Measurements from ENCODE around the gene PLA2G15. TPM values are rescaled to one million over a fixed set of nuclear protein-coding genes. Genes with fewer than 3 reads are reported as not detected.
A peak's percentile ranks its signal among the peaks of the same experiment; 100 is the strongest.
"Not testable (repeated sequence)": the region's sequence is repeated elsewhere in the genome, so short reads cannot be mapped to it uniquely, and the experiment has no call there.

Gene PLA2G15
- total RNA-seq, 4 donors from 2014 or later: 24.0 to 42.9 (median 31.1) TPM

DNA sequence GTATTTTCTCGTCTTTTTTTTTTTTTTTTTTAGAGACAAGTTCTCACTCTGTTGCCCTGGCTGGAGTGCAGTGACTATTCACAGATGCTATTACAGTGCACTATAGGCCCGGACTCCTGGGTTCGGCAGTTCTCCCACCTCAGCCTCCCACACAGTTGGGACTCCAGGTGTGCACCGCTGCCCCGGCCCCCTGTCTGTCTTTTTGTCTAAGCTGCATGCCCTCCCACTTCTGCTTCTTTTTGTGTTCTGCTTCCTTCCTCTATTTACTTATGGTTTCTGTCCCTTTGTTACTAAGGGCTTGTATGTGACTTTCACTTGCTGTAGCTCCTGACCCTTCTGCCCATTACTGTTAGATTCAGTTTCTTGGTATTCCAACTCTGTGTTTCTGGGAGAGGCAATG is 39.7 kb downstream of the PLA2G15 start:
- ATAC-seq (ENCODE audit: low FRiP score) (no peak), DNase-seq (ENCODE audit: low spot score) (no peak)
- TF ChIP-seq, protein P1, sequence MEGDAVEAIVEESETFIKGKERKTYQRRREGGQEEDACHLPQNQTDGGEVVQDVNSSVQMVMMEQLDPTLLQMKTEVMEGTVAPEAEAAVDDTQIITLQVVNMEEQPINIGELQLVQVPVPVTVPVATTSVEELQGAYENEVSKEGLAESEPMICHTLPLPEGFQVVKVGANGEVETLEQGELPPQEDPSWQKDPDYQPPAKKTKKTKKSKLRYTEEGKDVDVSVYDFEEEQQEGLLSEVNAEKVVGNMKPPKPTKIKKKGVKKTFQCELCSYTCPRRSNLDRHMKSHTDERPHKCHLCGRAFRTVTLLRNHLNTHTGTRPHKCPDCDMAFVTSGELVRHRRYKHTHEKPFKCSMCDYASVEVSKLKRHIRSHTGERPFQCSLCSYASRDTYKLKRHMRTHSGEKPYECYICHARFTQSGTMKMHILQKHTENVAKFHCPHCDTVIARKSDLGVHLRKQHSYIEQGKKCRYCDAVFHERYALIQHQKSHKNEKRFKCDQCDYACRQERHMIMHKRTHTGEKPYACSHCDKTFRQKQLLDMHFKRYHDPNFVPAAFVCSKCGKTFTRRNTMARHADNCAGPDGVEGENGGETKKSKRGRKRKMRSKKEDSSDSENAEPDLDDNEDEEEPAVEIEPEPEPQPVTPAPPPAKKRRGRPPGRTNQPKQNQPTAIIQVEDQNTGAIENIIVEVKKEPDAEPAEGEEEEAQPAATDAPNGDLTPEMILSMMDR (IDR thresholded peaks at IDR 0.05): no peak

DNA sequence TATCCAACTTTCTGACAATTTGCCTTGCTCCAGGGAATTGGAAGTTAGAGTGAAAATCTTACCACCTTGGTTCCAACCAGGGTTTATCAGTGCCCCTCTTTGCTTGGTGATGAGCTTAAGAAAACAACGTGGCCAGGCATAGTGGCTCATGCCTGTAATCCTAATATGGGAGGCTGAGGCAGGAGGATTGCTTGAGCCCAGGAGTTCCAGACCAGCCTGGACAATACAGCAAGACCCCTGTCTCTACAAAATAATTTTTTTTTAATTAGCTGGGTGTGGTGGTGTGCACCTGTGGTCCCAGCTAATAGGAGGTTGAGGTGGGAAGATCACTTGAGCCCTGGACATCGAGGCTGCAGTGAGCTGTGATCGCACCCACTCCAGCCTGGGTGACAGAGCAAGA is 40.5 kb downstream of the PLA2G15 start:
- TF ChIP-seq, protein P1 (IDR thresholded peaks at IDR 0.05): no peak
- ATAC-seq (ENCODE audit: low FRiP score): no peak

DNA sequence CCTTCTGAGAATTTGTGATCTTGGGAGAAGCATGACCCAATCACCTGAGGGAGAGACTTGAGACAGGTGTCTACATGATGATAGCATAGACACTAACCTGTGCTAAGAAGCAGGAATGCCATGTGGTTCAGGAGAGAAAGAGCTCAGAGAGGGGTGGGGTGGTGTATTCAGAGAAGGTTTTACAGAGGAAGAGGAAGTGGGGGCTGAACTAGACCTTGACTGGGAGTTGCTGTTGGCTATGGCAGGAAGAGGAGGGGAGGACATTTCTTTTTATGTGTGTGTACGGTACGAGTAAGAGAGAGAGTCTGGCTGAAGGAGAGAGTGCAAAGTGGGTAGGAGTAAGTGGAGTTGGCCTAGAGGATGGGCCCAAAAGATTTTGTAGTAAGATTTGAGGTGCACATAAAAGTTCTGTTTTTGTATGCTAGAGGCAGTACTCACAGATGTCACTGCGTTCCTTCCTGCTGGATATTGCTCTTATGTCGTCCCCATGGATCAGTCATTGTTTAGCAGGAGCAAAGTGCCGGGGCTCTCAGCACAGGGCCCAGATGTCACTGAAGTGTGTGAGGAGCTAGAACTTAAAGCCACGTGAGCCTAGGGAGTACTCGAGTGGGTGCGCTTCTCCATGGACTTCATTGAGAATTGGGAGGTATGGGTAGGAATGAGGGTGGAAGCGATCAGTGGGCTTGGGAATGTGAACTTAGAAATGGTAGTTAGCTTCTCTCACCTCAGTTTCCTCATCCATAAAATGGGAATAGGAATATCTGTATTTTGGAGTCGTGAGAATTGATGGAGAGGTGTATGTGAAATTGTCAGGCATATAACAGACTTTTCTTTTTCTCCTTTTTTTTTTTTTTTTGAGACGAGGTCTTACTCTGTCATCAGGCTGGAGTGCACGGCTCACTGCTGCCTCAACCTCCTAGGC is 41.2 kb downstream of the PLA2G15 start:
- ATAC-seq (ENCODE audit: low FRiP score): no peak

More for the DNA sequence above, 40.5 kb downstream of the PLA2G15 start:
- no peak for DNase-seq (ENCODE audit: low spot score)

DNA sequence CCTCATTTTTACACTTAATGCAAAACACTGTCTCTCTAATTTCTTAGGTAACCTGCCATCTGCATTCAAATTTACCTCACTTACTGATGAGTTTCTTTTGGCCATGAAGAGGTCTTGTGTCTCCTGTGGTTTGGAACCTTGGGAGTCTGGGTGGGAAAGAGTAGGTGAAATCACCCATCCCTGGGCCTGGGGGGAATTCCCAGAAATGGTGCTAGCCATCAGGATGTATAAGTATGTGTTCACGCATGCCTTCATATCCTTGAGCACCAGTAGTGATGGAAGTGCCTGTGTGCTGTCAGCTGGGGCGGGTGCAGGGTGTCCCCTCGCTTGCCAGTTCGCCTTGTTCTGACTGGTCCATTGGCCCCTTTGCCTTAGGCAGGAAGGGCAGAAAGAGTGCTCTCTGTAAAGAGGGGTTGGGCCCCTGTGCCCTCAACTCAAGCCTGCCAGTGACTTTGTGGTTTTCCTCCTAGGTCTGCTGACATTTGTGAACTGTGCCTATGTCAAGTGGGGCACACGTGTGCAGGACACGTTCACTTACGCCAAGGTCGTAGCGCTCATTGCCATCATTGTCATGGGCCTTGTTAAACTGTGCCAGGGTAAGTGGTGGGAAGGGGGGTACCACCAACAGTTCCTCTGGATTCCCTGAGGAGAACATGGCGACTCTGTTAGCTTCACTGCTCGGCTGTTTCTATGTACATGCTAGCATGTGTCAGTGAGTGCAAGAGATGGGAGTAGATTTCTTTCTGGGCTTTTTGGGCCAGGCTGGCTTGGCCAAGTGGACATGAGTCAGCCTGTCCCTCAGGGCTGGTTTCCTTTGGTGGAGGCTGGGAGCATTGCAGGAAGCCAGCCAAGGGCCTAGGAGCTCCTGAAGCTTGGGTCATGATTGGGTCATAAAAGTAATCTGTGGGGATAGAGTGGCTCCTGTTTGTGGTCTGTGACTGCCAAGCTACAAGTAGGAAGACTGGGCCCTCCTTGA is 42.4 kb downstream of the PLA2G15 start:
- peak; percentile 74 for ATAC-seq (ENCODE audit: low FRiP score)
- no peak for DNase-seq (ENCODE audit: low spot score)
- TF ChIP-seq, protein P1 (IDR thresholded peaks at IDR 0.05): no peak

More for the DNA sequence above, 41.2 kb downstream of the PLA2G15 start:
- TF ChIP-seq, protein P1 (IDR thresholded peaks at IDR 0.05): no peak
- DNase-seq (ENCODE audit: low spot score): no peak

DNA sequence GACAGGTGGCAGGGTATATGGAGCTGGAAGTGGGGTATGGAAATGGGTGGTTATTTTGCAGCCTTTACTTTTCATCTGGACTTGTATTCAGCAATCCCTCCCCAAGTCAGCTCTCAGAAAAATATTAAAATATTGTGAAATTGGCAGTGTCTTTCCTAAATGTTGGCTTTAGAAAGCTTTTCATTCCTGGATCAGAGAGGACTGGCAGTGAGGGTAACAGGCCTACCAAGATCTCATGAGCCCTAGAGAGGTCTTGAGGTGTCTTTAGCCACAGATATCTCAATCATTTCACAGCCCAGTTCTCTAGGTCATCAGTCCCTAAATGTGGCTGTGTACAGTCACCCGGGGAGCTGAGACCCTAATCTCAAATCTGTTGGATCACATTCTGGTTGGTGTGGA is 43.1 kb downstream of the PLA2G15 start:
- DNase-seq (ENCODE audit: low spot score) (no peak), ATAC-seq (ENCODE audit: low FRiP score) (no peak)
- TF ChIP-seq, protein P1 (IDR thresholded peaks at IDR 0.05): no peak

DNA sequence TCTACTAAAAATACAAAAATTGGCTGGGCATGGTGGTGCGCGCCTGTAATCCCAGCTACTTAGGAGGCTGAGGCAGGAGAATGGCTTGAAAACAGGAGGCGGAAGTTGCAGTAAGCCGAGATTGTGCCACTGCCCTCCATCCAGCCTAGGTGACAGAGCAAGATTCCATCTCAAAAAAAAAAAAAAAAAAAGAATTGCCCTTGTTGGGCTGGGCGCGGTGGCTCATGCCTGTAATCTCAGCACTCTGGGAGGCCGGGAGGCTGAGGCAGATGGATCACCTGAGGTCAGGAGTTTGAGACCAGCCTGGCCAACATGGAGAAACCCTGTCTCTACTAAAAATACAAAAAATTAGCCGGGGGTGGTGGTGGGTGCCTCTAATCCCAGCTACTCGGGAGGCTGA is 43.6 kb downstream of the PLA2G15 start:
- DNase-seq (ENCODE audit: low spot score); ATAC-seq (ENCODE audit: low FRiP score): not testable (repeated sequence)

DNA sequence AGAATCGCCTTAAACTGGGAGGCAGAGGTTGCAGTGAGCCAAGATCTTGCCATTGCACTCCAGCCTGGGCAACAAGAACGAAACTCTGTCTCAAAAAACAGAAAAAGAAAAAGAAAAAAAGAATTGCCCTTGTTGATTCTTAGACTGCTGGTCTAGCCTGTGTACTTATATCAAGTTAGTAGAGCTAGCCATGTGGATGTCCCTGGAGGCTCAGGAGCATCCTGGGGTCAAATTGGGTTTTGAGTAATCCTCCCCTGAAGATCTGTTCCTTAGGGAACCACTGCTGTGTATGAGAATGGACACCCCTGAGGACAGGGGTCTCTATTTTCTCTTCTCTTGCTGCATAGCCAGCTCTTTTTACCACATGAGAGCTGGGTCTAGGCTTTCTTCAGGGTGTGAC is 44.0 kb downstream of the PLA2G15 start:
- TF ChIP-seq, protein P1 (IDR thresholded peaks at IDR 0.05): no peak
- no peak for DNase-seq (ENCODE audit: low spot score)

More for the DNA sequence above, 44.0 kb downstream of the PLA2G15 start:
- no peak for ATAC-seq (ENCODE audit: low FRiP score)

Measured in omental fat pad (tissue), 4 donors.